Loucy (cell line): ENCODE results near the gene SLC45A2.

Experiments used
- H2AFZ ChIP-seq: fragments of 200-600 bp; sonication (generic); 2 replicates; pipeline ENCODE4 v1.6.0; 2016; ENCODE audit warnings: antibody characterized with exemption, mild to moderate bottlenecking, low read length, moderate library complexity
- H3F3A ChIP-seq: fragments of 200-600 bp; 2 replicates; pipeline ENCODE4 v1.6.0; 2016; ENCODE audit warnings: antibody characterized with exemption, low read depth, mild to moderate bottlenecking
- H3K27me3 ChIP-seq: fragments of 200-600 bp; sonication (generic); 2 replicates; pipeline ENCODE4 v1.6.1; 2014; ENCODE audit warnings: low read length, mild to moderate bottlenecking; ENCODE audit not compliant: insufficient read depth, poor library complexity, severe bottlenecking
- H3K36me3 ChIP-seq: fragments of 200-600 bp; sonication (generic); 2 replicates; pipeline ENCODE4 v1.6.1; 2016; ENCODE audit warnings: low read length; ENCODE audit not compliant: insufficient read depth
- H3K4me1 ChIP-seq: fragments of 200-600 bp; sonication (generic); 2 replicates; pipeline ENCODE4 v1.5.1; 2014; ENCODE audit warnings: low read length, mild to moderate bottlenecking; ENCODE audit not compliant: insufficient read depth, poor library complexity, severe bottlenecking
- H3K4me2 ChIP-seq: fragments of 200-600 bp; sonication (generic); 2 replicates; pipeline ENCODE4 v1.6.0; 2014; ENCODE audit warnings: antibody characterized with exemption, low read length, low read depth, mild to moderate bottlenecking; ENCODE audit not compliant: poor library complexity, severe bottlenecking
- H3K4me3 ChIP-seq: fragments of 200-600 bp; sonication (generic); 2 replicates; pipeline ENCODE4 v1.5.1; 2014; ENCODE audit warnings: low read length, mild to moderate bottlenecking, mixed read lengths; ENCODE audit not compliant: poor library complexity, severe bottlenecking
- H3K79me2 ChIP-seq: fragments of 200-600 bp; sonication (generic); 2 replicates; pipeline ENCODE4 v1.6.1; 2014; ENCODE audit warnings: low read length; ENCODE audit not compliant: insufficient read depth
- H3K9ac ChIP-seq: fragments of 200-600 bp; sonication (generic); 2 replicates; pipeline ENCODE4 v1.6.0; 2014; ENCODE audit warnings: mild to moderate bottlenecking, low read depth, low read length, moderate library complexity; ENCODE audit not compliant: poor library complexity, severe bottlenecking
- H3K9me2 ChIP-seq: fragments of 200-600 bp; sonication (generic); replicated peaks from 2 replicates; pipeline ENCODE4 v1.6.1; 2016; ENCODE audit warnings: low read depth, low read length, mixed read lengths
- H3K9me3 ChIP-seq: fragments of 200-600 bp; sonication (generic); 2 replicates; pipeline ENCODE4 v1.6.1; 2014; ENCODE audit warnings: mild to moderate bottlenecking, antibody characterized with exemption, low read length, low read depth; ENCODE audit not compliant: insufficient read depth
- H4K20me1 ChIP-seq: fragments of 200-600 bp; sonication (generic); 2 replicates; pipeline ENCODE4 v1.6.0; 2014; ENCODE audit warnings: antibody characterized with exemption, low read length, mild to moderate bottlenecking; ENCODE audit not compliant: insufficient read depth, poor library complexity, severe bottlenecking
- EZH2phosphoT487 ChIP-seq: fragments of 200-600 bp; IDR thresholded peaks from 2 replicates; pipeline ENCODE4 v1.6.1; 2018; ENCODE audit warnings: antibody characterized with exemption, mild to moderate bottlenecking, moderate library complexity, borderline replicate concordance
- TF ChIP-seq, protein P1 (sequence below): fragments of 200-600 bp; sonication (generic); conservative IDR thresholded peaks from 2 replicates; pipeline ENCODE4 v1.5.1; 2014; ENCODE audit warnings: mild to moderate bottlenecking, antibody characterized with exemption, low read length

The SLC45A2 gene

GRCh38 chr5:34015120-34015822 is 30.8 kb upstream of the SLC45A2 start:
- TF ChIP-seq, protein P1, sequence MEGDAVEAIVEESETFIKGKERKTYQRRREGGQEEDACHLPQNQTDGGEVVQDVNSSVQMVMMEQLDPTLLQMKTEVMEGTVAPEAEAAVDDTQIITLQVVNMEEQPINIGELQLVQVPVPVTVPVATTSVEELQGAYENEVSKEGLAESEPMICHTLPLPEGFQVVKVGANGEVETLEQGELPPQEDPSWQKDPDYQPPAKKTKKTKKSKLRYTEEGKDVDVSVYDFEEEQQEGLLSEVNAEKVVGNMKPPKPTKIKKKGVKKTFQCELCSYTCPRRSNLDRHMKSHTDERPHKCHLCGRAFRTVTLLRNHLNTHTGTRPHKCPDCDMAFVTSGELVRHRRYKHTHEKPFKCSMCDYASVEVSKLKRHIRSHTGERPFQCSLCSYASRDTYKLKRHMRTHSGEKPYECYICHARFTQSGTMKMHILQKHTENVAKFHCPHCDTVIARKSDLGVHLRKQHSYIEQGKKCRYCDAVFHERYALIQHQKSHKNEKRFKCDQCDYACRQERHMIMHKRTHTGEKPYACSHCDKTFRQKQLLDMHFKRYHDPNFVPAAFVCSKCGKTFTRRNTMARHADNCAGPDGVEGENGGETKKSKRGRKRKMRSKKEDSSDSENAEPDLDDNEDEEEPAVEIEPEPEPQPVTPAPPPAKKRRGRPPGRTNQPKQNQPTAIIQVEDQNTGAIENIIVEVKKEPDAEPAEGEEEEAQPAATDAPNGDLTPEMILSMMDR = no peak
- TF ChIP-seq EZH2phosphoT487 = no peak

GRCh38 chr5:34014626-34015025 is 30.1 kb upstream of the SLC45A2 start:
- no peak overlapping the region for H3K4me3 ChIP-seq
- TF ChIP-seq EZH2phosphoT487 = no peak
- TF ChIP-seq, protein P1 = no peak
- H3K4me1 ChIP-seq = peaks cover 2% of the 10 kb centered on the region
- no peaks in the 10 kb centered on the region for H4K20me1 ChIP-seq
- no peak overlapping the region for H3K9ac ChIP-seq
- no peaks in the 10 kb centered on the region for H3K27me3 ChIP-seq
- no peaks in the 10 kb centered on the region for H3F3A ChIP-seq
- no peaks in the 10 kb centered on the region for H3K79me2 ChIP-seq
- H3K4me2 ChIP-seq = no peak overlapping the region
- peaks cover 5% of the 10 kb centered on the region; the same call in 1 of the 2 replicates for H3K36me3 ChIP-seq
- no peaks in the 10 kb centered on the region for H3K9me2 ChIP-seq
- no peak overlapping the region for H2AFZ ChIP-seq
- no peaks in the 10 kb centered on the region for H3K9me3 ChIP-seq

More at GRCh38 chr5:34015120-34015822, 30.8 kb upstream of the SLC45A2 start:
- H3K4me3 ChIP-seq = no peak overlapping the region
- no peaks in the 10 kb centered on the region for H3F3A ChIP-seq
- no peak overlapping the region for H2AFZ ChIP-seq
- no peaks in the 10 kb centered on the region for H3K9me3 ChIP-seq
- H3K4me2 ChIP-seq = no peak overlapping the region
- no peaks in the 10 kb centered on the region for H3K4me1 ChIP-seq
- H3K36me3 ChIP-seq = peaks cover 10% of the 10 kb centered on the region; the same call in 1 of the 2 replicates
- H4K20me1 ChIP-seq = no peaks in the 10 kb centered on the region
- no peaks in the 10 kb centered on the region for H3K79me2 ChIP-seq
- H3K9me2 ChIP-seq = no peaks in the 10 kb centered on the region
- H3K9ac ChIP-seq = no peak overlapping the region
- H3K27me3 ChIP-seq = no peaks in the 10 kb centered on the region

DNA sequence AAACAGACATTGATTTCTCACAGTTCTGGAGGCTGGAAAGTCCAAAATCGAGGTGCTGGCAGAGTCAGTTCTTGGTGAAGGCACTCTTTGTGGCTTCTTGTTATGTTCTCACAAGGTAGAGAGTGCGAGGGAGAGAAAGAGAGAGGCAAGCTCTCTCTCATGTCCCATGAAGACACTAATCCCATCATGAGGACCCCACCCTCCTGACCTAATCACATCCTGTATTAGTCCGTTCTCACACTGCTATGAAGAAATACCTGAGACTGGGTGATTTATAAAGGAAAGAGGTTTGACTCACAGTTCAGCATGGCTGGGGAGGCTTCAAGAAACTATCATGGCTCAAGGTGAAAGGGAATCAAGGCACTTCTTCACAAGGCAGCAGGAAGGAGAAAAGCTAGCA is 29.1 kb upstream of the SLC45A2 start:
- H3K4me2 ChIP-seq = no peak overlapping the region
- H3K9me2 ChIP-seq = no peaks in the 10 kb centered on the region
- no peaks in the 10 kb centered on the region for H4K20me1 ChIP-seq
- H3K9ac ChIP-seq = no peak overlapping the region
- peaks cover 2% of the 10 kb centered on the region; the same call in 1 of the 2 replicates for H3K36me3 ChIP-seq
- peaks cover 13% of the 10 kb centered on the region for H3K4me1 ChIP-seq
- H3F3A ChIP-seq = no peaks in the 10 kb centered on the region
- TF ChIP-seq, protein P1 = no peak
- no peak for TF ChIP-seq EZH2phosphoT487
- H3K79me2 ChIP-seq = no peaks in the 10 kb centered on the region
- H3K27me3 ChIP-seq = no peaks in the 10 kb centered on the region
- no peak overlapping the region for H2AFZ ChIP-seq
- H3K4me3 ChIP-seq = no peak overlapping the region
- no peaks in the 10 kb centered on the region for H3K9me3 ChIP-seq
